Psoas muscle (tissue), 8 donors: ENCODE measurements around the gene ROR2. TPM values are rescaled to one million over a fixed set of nuclear protein-coding genes. Genes with fewer than 3 reads are reported as not detected.

Experiments
- ATAC-seq, 4 donors: fragments of 200-7000 bp; cut with Tn5 transposase; one replicate each; pipeline ENCODE4 v1.9.1; 2020; ENCODE audit warnings: moderate library complexity in 3 of 4, mild to moderate bottlenecking in 2 of 4
- DNase-seq, 2 donors: peaks; one replicate each; pipeline ENCODE4 v3.0.0-alpha.2; 2020
- H3K27ac ChIP-seq: fragments of 200-600 bp; one replicate; pipeline ENCODE4 v1.8.0; 2022
- H3K27me3 ChIP-seq, 3 donors: fragments of 200-600 bp in 1 of 3; one replicate each; pipeline versions ENCODE4 v1.6.1 to v1.8.0; 2013 to 2022; ENCODE audit warnings: low read length in 2 of 3, mild to moderate bottlenecking in 2 of 3, moderate library complexity in 1 of 3; ENCODE audit not compliant: insufficient read depth in 3 of 3
- H3K36me3 ChIP-seq, 2 donors: fragments of 200-600 bp in 1 of 2; one replicate each; pipeline versions ENCODE4 v1.6.1 to v1.8.0; 2013 to 2022; ENCODE audit warnings: low read depth in 1 of 2, mild to moderate bottlenecking in 1 of 2, moderate library complexity in 1 of 2; ENCODE audit not compliant: insufficient read depth in 1 of 2
- H3K4me1 ChIP-seq: fragments of 200-600 bp; one replicate; pipeline ENCODE4 v1.8.0; 2022
- H3K4me3 ChIP-seq: fragments of 200-600 bp; one replicate; pipeline ENCODE4 v1.8.0; 2022; ENCODE audit warnings: mild to moderate bottlenecking
- H3K9me3 ChIP-seq: fragments of 200-600 bp; one replicate; pipeline ENCODE4 v1.8.0; 2022
- CTCF ChIP-seq: fragments of 200-600 bp; IDR thresholded peaks from one replicate; pipeline ENCODE4 v1.8.0; 2022; ENCODE audit warnings: antibody characterized with exemption
- WGBS, 3 donors: extraction: QIAGEN DNeasy Blood & Tissue Kit; methylation state at CpG; one replicate each; pipeline versions ENCODE4 v1.1.6 to v1.1.7; 2013; 5-methylcytosine and 5-hydroxymethylcytosine counted together
- intact Hi-C, 2 donors: fragments of 100-400 bp; cut with DNase I; formaldehyde crosslinking; loops; one replicate each; pipeline versions ENCODE4 v1.11.0 to v1.14.2; 2022
- polyA plus RNA-seq, 3 donors: library from polyadenylated mRNA; stranded (reverse); fragments of 200-250 nt; gene quantifications; one replicate each; pipeline ENCODE4 v1.2.3, GENCODE V29; 2013
- total RNA-seq, 4 donors: library from RNA; stranded (reverse); fragmentation: NEBNext Ultra II Directional in 2 of 4; extraction: Animal tissue kit (Norgen Biotek cat#: 25700) in 2 of 4; gene quantifications; one replicate each; pipeline versions ENCODE4 v1.2.1 to v1.2.4, GENCODE V29; 2021 to 2023
- donor health status: healthy with polysubstance abuse.
- donor health status: DM: no; HTN: no; CAD: no; lungs with moderate emphysema.
- donor health status: Bipolar disorder and iron deficiency.
- donor health status: healthy.
- donor health status: DM: yes; HTN: yes; CAD: no.
- donor health status: DM: no; HTN: no; CAD: no.
- donor health status: DM: no; HTN: no; CAD: no.
- donor health status: DM: yes; HTN: yes; CAD: no.

The ROR2 gene
- total and polyA plus RNA-seq, 7 donors: 0.05 to 0.52 (median 0.15) TPM

GRCh38 chr9:91683269-91683668 is 266.8 kb downstream of the ROR2 start:
- Histone ChIP-seq H3K9me3 (no peaks in the 10 kb centered on the region), H3K4me3 (no peak overlapping the region), H3K27ac (no peak overlapping the region), H3K27me3 (no peaks in the 10 kb centered on the region), H3K4me1 (no peaks in the 10 kb centered on the region), H3K36me3 (no peaks in the 10 kb centered on the region)
- no peak for ATAC-seq
- 67 to 83% (median 77%) methylated on average over 1 of the region's 1 CpG for WGBS, 3 donors
- no peak for TF ChIP-seq CTCF
- intact Hi-C loops: loop anchor here (5.0 kb wide), 3 partner anchors 646 to 771 kb away; no protein-coding TSS in a partner anchor
- DNase-seq: no peak

GRCh38 chr9:91682806-91683205 is 267.2 kb downstream of the ROR2 start:
- Histone ChIP-seq H3K4me1 (no peaks in the 10 kb centered on the region), H3K27ac (no peak overlapping the region), H3K9me3 (no peaks in the 10 kb centered on the region), H3K27me3 (no peaks in the 10 kb centered on the region), H3K36me3 (no peaks in the 10 kb centered on the region), H3K4me3 (no peak overlapping the region)
- ATAC-seq (no peak), DNase-seq (no peak)
- no peak for TF ChIP-seq CTCF
- 85 to 89% (median 85%) methylated on average over 6 of the region's 6 CpGs for WGBS, 3 donors
- intact Hi-C loops: loop anchor here (5.0 kb wide), 3 partner anchors 646 to 771 kb away; no protein-coding TSS in a partner anchor

GRCh38 chr9:91681461-91682305 is 268.3 kb downstream of the ROR2 start:
- TF ChIP-seq CTCF: peak; percentile 77
- no peak overlapping the region for H3K27ac ChIP-seq
- H3K9me3 ChIP-seq: no peaks in the 10 kb centered on the region
- H3K4me1 ChIP-seq: no peaks in the 10 kb centered on the region
- H3K36me3 ChIP-seq: no peaks in the 10 kb centered on the region
- ATAC-seq (peak; percentile 76 to 99 (median 98)), DNase-seq (peak; percentile 76 to 82)
- H3K27me3 ChIP-seq: no peaks in the 10 kb centered on the region
- H3K4me3 ChIP-seq: peak overlapping the region; percentile 38
- 27 to 31% (median 28%) methylated on average over 43 of the region's 43 CpGs for WGBS, 3 donors
- intact Hi-C loops: loop anchor here (5.0 kb wide), 3 partner anchors 644 to 769 kb away; no protein-coding TSS in a partner anchor

- no peak for DNase-seq
- TF ChIP-seq CTCF: no peak
- Histone ChIP-seq H3K27ac (no peak overlapping the region), H3K4me1 (no peaks in the 10 kb centered on the region), H3K27me3 (no peaks in the 10 kb centered on the region), H3K36me3 (no peaks in the 10 kb centered on the region), H3K4me3 (no peak overlapping the region), H3K9me3 (no peaks in the 10 kb centered on the region)
- 81 to 83% (median 82%) methylated on average over 15 of the region's 15 CpGs for WGBS, 3 donors
- intact Hi-C loops: loop anchor here (5.0 kb wide), 3 partner anchors 644 to 769 kb away; no protein-coding TSS in a partner anchor
- ATAC-seq: no peak
These were observed 269.0 kb downstream of the ROR2 start for GRCh38 chr9:91680998-91681397.
